IMR-90 (cell line): ENCODE results near the gene GPSM3. TPM values are rescaled to one million over a fixed set of nuclear protein-coding genes. Genes with fewer than 3 reads are reported as not detected.

Experiments used
- ATAC-seq: fragments of 200-7000 bp; cut with Tn5 transposase; 2 replicates; pipeline ENCODE4 v1.9.1; 2020; ENCODE audit warnings: low read depth, mild to moderate bottlenecking, moderate library complexity
- BruUV-seq: library from RNA; stranded (reverse); fragments of 400-500 nt; replicated peaks from 2 replicates; lab custom pipeline; 2021; lab: Mats Ljungman, UMichigan
- CTCF ChIA-PET: fragments of 300-600 bp; formaldehyde crosslinking; extraction: SDS; loops from one replicate; lab custom pipeline; 2021; ENCODE audit warnings: antibody characterized with exemption; lab: Yijun Ruan, JAX
- POLR2A ChIA-PET: fragments of 300-600 bp; sonication (Branson Sonifier 250); formaldehyde crosslinking; loops from one replicate; lab custom pipeline; 2022; ENCODE audit warnings: antibody characterized with exemption; ENCODE audit not compliant: unreplicated experiment; lab: Charles Lee
- DNase-seq: peaks from one replicate; pipeline ENCODE4 v3.0.0; 2013
- H2AFZ ChIP-seq: replicated peaks from 2 replicates; pipeline ENCODE3; 2013; ENCODE audit warnings: low read length, mild to moderate bottlenecking; ENCODE audit not compliant: poor library complexity
- H2AK5ac ChIP-seq: 2 replicates; pipeline ENCODE4 v1.6.1; 2013; ENCODE audit warnings: low read depth, low read length, inconsistent platforms
- H2AK9ac ChIP-seq: replicated peaks from 2 replicates; pipeline ENCODE3; 2013; ENCODE audit warnings: mild to moderate bottlenecking, low read depth, low read length, moderate library complexity; ENCODE audit not compliant: poor library complexity
- H2BK120ac ChIP-seq: 2 replicates; pipeline ENCODE4 v1.6.1; 2013; ENCODE audit warnings: low read depth, low read length, inconsistent platforms
- H2BK15ac ChIP-seq: 3 replicates; pipeline ENCODE4 v1.6.1; 2013; ENCODE audit warnings: low read depth, low read length, inconsistent platforms
- H2BK20ac ChIP-seq: 2 replicates; pipeline ENCODE4 v1.6.1; 2013; ENCODE audit warnings: low read depth, mild to moderate bottlenecking, inconsistent platforms, low read length, moderate library complexity
- H2BK5ac ChIP-seq: 2 replicates; pipeline ENCODE4 v1.6.1; 2013; ENCODE audit warnings: mild to moderate bottlenecking, low read depth, low read length, inconsistent platforms; ENCODE audit not compliant: poor library complexity, severe bottlenecking
- H3K14ac ChIP-seq: replicated peaks from 2 replicates; pipeline ENCODE4 v1.6.1; 2013; ENCODE audit warnings: low read depth, low read length, inconsistent platforms
- H3K18ac ChIP-seq: 2 replicates; pipeline ENCODE4 v1.6.1; 2013; ENCODE audit warnings: low read depth, low read length, control low read depth
- H3K23ac ChIP-seq: 2 replicates; pipeline ENCODE4 v1.6.1; 2013; ENCODE audit warnings: low read depth, low read length, inconsistent platforms
- H3K27ac ChIP-seq: 2 replicates; pipeline ENCODE4 v1.5.1; 2013; ENCODE audit warnings: mild to moderate bottlenecking, control low read depth, low read length; ENCODE audit not compliant: insufficient read depth
- H3K27me3 ChIP-seq: 2 replicates; pipeline ENCODE4 v1.6.1; 2013; ENCODE audit warnings: low read length; ENCODE audit not compliant: control insufficient read depth, insufficient read depth
- H3K36me3 ChIP-seq: 2 replicates; pipeline ENCODE4 v1.6.1; 2013; ENCODE audit warnings: low read length, mixed read lengths; ENCODE audit not compliant: control insufficient read depth, insufficient read depth
- H3K4ac ChIP-seq: 2 replicates; pipeline ENCODE4 v1.6.1; 2013; ENCODE audit warnings: low read depth, low read length, inconsistent platforms
- H3K4me1 ChIP-seq: 2 replicates; pipeline ENCODE4 v1.6.1; 2013; ENCODE audit warnings: low read length, mixed read lengths; ENCODE audit not compliant: control insufficient read depth, insufficient read depth
- H3K4me2 ChIP-seq: 2 replicates; pipeline ENCODE4 v1.6.1; 2013; ENCODE audit warnings: low read depth, mild to moderate bottlenecking, control low read depth, low read length, moderate library complexity
- H3K4me3 ChIP-seq: 2 replicates; pipeline ENCODE4 v1.5.1; 2013; ENCODE audit warnings: low read depth, mild to moderate bottlenecking, control low read depth, low read length, moderate library complexity; ENCODE audit not compliant: insufficient read depth
- H3K56ac ChIP-seq: 2 replicates; pipeline ENCODE4 v1.6.1; 2013; ENCODE audit warnings: low read length, inconsistent platforms; ENCODE audit not compliant: insufficient read depth; ENCODE audit errors: extremely low read depth
- H3K79me1 ChIP-seq, 2 experiments: 2 replicates each; pipeline ENCODE4 v1.6.1; 2013; ENCODE audit warnings: low read length in 2 of 2, inconsistent platforms in 1 of 2, low read depth in 1 of 2
- H3K9ac ChIP-seq: 2 replicates; pipeline ENCODE4 v1.6.1; 2013; ENCODE audit warnings: low read depth, low read length, control low read depth
- H3K9me1 ChIP-seq: 2 replicates; pipeline ENCODE4 v1.6.1; 2013; ENCODE audit warnings: low read length, inconsistent platforms; ENCODE audit not compliant: insufficient read depth
- H3K9me3 ChIP-seq: 2 replicates; pipeline ENCODE4 v1.6.1; 2013; ENCODE audit warnings: low read length; ENCODE audit not compliant: control insufficient read depth, insufficient read depth
- H4K20me1 ChIP-seq: 2 replicates; pipeline ENCODE4 v1.6.1; 2013; ENCODE audit warnings: low read length, inconsistent platforms; ENCODE audit not compliant: insufficient read depth
- H4K5ac ChIP-seq: 2 replicates; pipeline ENCODE4 v1.6.1; 2013; ENCODE audit warnings: mild to moderate bottlenecking, low read depth, low read length, control low read depth
- H4K8ac ChIP-seq, 2 experiments: 2 replicates each; pipeline ENCODE4 v1.6.1; 2013; ENCODE audit warnings: low read depth in 2 of 2, low read length in 2 of 2, control low read depth in 1 of 2, inconsistent platforms in 1 of 2
- H4K91ac ChIP-seq: 2 replicates; pipeline ENCODE4 v1.6.1; 2013; ENCODE audit warnings: low read depth, low read length, inconsistent platforms; ENCODE audit not compliant: insufficient read depth
- FOS ChIP-seq: fragments of 150-350 bp; IDR thresholded peaks from 2 replicates; pipeline ENCODE4 v1.6.1; 2016; ENCODE audit warnings: low read depth, low read length
- MAFK ChIP-seq: IDR thresholded peaks from 2 replicates; pipeline ENCODE4 v1.6.1; 2012; ENCODE audit warnings: low read depth, low read length, improper control_type of control experiment
- RAD21 ChIP-seq: IDR thresholded peaks from 2 replicates; pipeline ENCODE4 v1.6.1; 2012; ENCODE audit warnings: low read length, improper control_type of control experiment
- WGBS, 2 experiments: methylation state at CpG; one replicate each; pipeline versions ENCODE4 v1.1.5 to v1.1.7; 2013; ENCODE audit warnings: missing lambda C conversion rate in 2 of 2; ENCODE audit not compliant: insufficient read length in 1 of 2; ENCODE audit errors: extremely low coverage in 2 of 2; 5-methylcytosine and 5-hydroxymethylcytosine counted together
- dilution Hi-C: fragments of 300-500 bp; cut with HindIII; formaldehyde crosslinking; loops from one replicate; pipeline ENCODE4 v1.14.3; 2018; ENCODE audit warnings: low sequenced_read_pairs; ENCODE audit not compliant: unreplicated experiment
- in situ Hi-C: fragments of 300-500 bp; cut with MboI; formaldehyde crosslinking; loops from 3 replicates; pipeline ENCODE4 v1.14.3; 2019; ENCODE audit warnings: low sequenced_read_pairs, inconsistent platforms, mixed read lengths
- intact Hi-C: fragments of 100-400 bp; cut with micrococcal nuclease; formaldehyde crosslinking; loops from 2 replicates; pipeline ENCODE4 v1.10.0; 2022
- polyA plus RNA-seq, 3 experiments: library from polyadenylated mRNA; depleted of rRNA; stranded (reverse); fragments of >200 nt; gene quantifications; 2 replicates each; pipeline ENCODE4 v1.2.3, GENCODE V29; 2012; ENCODE audit warnings: low replicate concordance in 1 of 3
- total RNA-seq: library from RNA; depleted of rRNA; stranded (reverse); fragments of >200 nt; gene quantifications from 2 replicates; pipeline ENCODE4 v1.2.3, GENCODE V29; 2012

GPSM3 gene
- total and polyA plus RNA-seq, 2 of the 4 experiments (the other 2 are of a cell fraction), result 3.0 to 9.8 TPM

GRCh38 chr6:32223258-32224235 is 31.1 kb upstream of the GPSM3 start, which contains the start of gene NOTCH4:
NOTCH4 (minus strand) TSS chr6:32224067; CDS start chr6:32223928, 139 bp downstream.
- POLR2A ChIA-PET, result no interaction called here
- 32% methylated on average over 3 of the region's 20 CpGs; no CpG with 5 or more reads in 1 of the 2 experiments for WGBS, 2 experiments

More at GRCh38 chr6:32223258-32224235, 31.1 kb upstream of the GPSM3 start, which contains the start of gene NOTCH4:
- Histone ChIP-seq H3K56ac (no peak within 1 kb of the TSS), H3K9me1 (no peaks in the 10 kb centered on the region), H3K79me1 (no peaks in the 10 kb centered on the region), H2AK9ac (no peak within 1 kb of the TSS), H4K91ac (no peak within 1 kb of the TSS), H4K5ac (no peak within 1 kb of the TSS), H4K20me1 (no peaks in the 10 kb centered on the region), H3K14ac (no peak within 1 kb of the TSS), H3K4ac (no peak within 1 kb of the TSS), H3K27me3 (peaks cover 32% of the 10 kb centered on the region), H2AK5ac (no peak within 1 kb of the TSS), H3K27ac (no peak within 1 kb of the TSS), H4K8ac (no peak within 1 kb of the TSS), H2BK15ac (no peak within 1 kb of the TSS), H3K9me3 (no peaks in the 10 kb centered on the region), H3K36me3 (no peaks in the 10 kb centered on the region), H3K4me2 (no peak within 1 kb of the TSS), H3K18ac (no peak within 1 kb of the TSS), H2BK120ac (no peak within 1 kb of the TSS), H3K9ac (no peak within 1 kb of the TSS), H3K4me1 (no peaks in the 10 kb centered on the region), H2AFZ (peak within 1 kb of the TSS; percentile 33), H3K23ac (no peak within 1 kb of the TSS), H2BK5ac (no peak within 1 kb of the TSS), H2BK20ac (no peak within 1 kb of the TSS), H3K4me3 (no peak within 1 kb of the TSS)
- BruUV-seq, result no TSS peak
- dilution Hi-C loops, result no loop called here
- DNase-seq, result no peak
- intact Hi-C loops, result no loop called here
- in situ Hi-C loops, result no loop called here
- CTCF ChIA-PET, result no interaction called here
- ATAC-seq, result no peak
- no peak for TF ChIP-seq RAD21
- no peak for TF ChIP-seq FOS
- no peak for TF ChIP-seq MAFK
